ENCODE data around the gene SOBP.

The SOBP gene

DNA sequence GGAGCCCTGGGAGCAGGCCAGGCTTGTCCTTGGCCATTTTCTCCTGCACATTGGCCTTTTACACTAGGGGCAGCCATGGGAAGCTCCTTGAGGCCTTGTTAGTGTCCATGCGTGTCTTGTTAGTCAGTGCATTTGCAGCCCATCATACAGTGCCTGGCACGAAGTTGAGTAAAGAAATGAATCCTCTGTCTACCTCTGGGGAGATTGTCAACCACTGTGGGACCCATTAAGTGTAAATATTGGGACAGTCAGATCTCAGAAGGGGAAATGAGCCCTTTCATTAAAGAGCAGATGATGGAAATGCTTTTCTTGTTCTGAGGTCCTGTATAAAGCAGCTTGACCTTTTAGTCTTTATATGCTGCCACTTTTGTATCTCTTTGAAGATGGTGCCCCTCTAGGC, 33.9 kb downstream of the SOBP start:
- no peak for DNase-seq (ENCODE audit: low read depth in 2 of 2)

DNA sequence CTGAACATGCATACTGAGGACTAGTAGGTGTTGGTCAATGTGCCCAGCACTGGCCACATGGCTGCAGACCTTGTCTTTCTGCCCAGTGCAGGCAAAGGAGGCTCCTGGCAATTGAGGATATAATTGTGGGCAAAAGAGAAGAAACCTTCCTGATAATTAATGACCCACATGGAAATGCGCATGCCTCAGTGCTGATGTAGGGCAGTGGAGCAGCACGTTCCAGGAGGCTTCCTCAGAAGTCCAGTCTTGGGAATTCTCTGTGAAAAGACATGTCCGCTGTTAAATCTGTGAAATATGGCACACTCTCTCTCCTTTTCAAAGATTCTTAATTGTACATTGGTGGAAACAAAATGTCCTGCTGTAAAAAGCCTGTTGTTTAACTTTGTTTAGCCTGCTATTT, 34.7 kb downstream of the SOBP start:
- DNase-seq (ENCODE audit: low read depth in 2 of 2): no peak

DNA sequence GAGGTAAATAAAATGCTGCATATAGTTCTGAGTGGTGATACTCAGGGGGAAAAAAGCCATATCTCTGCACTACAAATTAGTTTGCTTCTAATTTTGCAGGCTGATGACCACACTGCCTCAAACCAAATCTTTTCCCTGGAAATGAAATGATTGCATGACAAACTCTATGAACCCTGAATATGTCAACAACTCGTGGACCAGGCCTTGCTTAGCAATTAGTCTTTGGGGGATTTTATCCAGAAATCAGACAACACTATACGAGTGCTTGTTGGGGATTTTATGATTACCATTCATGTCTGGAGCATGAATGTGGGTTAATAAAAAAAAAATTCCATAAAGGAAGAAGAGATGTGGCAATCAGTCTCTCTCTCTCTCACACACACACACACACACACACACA, 42.0 kb downstream of the SOBP start:
- DNase-seq (ENCODE audit: low read depth in 2 of 2): no peak

DNA sequence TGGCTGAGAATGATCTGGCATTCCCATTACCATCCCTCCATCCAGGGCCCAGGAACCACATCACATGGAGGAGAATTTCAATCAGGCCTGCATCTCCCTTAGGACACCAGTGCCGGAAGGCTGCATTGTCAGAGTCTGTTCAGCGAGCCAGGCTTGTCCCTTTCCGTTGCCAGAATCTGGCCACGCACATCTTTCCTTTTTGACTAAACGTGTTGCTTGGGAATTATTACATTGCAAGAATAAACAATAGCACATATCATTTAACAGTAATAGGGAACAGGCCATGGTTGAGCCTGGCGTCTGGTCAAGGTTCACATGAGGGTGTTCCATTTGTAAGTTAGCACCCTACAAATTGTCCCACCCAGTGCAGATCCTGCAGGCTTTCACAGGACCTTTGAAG, 42.8 kb downstream of the SOBP start:
- DNase-seq (ENCODE audit: low read depth in 2 of 2): no peak

DNA sequence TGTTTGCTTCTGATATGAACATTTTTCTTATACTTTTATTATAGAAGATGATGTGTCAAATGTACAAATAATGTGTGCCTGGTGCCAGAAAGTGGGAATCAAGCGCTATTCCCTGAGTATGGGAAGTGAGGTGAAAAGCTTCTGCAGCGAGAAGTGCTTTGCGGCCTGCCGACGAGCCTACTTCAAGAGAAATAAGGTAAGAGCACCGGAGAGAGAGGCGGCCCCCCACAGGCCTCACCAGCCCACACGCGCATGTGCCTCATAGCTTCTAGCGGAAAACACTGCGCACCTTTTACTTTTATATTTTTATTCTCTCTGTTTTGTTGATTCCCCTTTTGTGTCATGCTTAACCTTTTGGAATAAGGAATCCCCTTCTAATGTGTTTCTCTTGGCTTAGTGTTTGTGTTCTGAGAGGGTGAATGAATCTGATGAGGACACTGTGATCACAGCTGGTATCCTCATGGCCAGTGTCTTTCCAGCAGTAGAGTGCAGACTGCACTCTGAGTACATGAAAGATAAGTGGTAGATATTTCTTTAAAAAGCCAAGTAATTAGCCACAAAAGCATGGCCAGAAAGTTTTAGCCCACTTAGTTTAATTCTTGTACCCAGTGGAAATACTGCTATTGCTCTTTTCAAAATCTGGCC, 43.6 kb downstream of the SOBP start:
- DNase-seq (ENCODE audit: low read depth in 2 of 2): no peak

DNA sequence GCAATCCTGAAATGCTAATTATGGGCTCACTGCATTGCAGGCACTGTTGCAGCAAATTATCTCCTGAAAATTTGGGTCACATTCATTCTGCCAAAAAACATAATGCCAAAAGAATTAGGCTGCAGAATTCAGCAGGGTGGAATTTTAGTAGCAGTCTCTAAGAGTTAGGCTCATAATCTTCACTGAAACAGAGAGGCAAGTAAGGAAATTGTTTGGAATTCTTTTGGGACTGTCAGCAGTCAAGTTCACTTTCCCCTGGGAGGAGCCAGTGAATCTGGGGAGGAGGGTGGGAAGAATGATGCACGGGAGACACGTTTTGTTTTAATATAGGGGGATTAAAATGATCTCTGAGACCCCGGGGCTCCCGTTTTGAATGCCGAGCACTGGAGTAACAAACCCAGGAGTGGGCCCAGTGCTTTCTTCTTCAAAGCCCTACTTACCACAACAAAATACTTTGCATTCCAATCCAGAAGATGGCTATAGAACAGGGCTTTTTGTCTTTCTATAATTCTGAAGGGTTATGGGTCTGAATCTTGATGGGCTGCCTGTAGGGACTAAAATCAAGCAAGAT, 44.7 kb downstream of the SOBP start:
- DNase-seq (ENCODE audit: low read depth in 2 of 2): no peak

DNA sequence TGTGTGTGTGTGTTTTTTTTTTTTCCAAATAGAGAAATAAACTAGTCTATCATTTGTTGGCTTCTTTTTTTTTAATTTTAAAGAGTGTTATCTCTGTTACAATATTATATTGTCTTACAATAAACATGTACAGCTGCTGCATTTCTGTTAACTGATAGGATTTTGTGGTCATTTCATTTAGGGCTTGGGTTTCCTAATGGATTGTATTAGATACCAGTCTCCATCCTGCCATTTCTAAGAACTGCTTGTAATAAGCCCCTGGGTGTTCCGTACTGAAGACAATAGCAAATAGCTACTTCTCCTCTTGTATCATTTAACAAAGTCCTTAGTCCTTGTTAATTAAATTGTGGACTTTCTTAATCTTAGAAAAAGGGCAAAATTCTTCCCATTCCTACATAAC, 45.7 kb downstream of the SOBP start:
- DNase-seq (ENCODE audit: low read depth in 2 of 2): no peak

DNA sequence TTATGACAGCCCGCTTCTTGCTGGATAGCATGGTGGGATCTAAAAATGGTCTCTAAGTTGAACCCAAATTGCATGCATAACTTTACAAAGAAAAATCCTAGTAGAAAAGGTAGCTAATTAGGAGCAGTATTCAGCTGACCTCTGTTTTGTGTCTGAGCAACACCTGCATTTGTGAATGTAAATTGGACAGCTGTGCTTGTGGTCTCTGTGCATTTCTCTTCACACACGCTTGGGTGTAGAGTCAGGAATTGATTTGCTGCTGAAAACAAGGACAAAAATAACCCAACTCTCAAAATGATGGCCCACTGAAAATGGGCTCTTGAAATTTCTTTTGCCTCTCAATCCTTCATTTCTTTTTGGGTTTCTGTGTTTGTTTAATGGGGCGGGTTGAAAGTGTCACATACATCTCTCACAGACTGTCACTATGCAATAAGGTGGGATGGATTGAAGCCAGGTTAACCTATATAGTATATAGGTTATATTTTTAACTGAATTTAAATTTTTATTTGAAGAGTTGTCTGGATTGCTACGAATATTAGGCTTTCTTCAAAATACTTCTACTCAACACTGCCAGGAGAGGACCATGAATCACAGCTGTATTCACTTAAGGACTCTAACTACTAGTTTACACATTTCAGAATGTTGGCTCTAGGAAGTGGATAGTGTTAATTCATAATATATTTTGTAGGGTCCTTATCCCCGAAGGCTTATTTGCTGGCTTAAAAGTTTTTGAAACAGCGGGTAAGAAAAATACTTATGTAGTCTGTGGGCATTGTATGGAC, 46.5 kb downstream of the SOBP start:
- DNase-seq (ENCODE audit: low read depth in 2 of 2): no peak

DNA sequence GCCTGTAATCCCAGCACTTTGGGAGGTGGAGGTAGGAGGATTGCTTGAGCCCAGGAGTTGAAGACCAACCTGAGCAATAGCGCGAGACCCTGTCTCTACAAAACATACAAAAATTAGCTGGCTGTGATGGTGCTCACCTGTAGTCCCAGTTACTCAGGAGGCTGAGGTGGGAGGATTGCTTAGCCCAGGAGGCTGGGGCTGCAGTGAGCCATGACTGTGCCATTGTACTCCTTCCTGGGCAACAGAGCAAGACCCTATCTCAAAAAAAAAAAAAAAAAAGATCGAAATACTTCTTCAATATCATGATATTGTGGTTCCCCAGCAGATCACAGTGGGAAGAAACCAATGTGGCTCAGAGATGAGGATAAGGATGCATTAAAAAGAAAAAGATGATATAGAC, 47.6 kb downstream of the SOBP start:
- DNase-seq (ENCODE audit: low read depth in 2 of 2): no peak

DNA sequence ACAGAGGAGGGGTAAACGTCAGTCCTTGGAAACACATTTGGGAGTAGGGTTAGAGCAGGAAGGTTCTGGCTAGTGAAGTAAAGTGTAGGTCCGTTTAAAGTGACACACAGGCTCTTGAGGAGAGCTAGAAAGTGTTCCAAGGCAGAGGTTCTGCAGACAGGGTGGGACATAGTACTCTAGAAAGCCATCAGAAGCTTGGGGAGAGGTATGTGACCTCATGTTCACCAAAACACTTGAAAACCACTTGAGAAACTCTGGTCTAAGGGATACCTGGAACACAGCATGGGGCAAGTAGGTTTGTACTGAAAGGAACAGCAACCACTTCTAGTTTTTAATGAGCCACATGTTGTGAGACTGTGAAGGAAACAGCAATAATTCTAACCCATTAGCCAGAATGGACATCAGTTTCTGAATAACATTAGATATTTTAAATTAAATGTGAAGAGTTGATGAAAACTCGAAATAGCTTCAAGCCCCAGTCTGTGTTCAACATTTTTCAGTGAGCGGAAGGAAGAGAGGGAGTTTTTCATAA, 49.0 kb downstream of the SOBP start:
- DNase-seq (ENCODE audit: low read depth in 2 of 2): no peak

DNA sequence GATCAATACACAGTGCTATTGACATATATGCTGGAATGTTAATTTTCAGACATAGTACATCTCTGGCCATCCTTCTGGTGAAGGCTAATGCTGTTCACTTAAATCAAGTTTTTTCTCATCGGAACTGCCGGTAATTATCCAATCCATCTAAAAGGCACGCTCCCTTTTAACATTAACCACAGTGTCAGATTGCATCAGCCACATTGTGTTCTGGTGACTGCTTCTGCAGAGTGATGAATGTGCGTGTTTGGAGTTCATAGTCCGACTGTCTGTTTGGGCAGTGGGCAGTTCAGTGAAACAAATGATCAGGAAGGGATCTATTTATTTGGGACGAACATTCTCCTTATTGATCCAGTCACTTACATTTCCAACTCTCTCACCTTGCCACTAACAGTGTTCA, 49.5 kb downstream of the SOBP start:
- no peak for DNase-seq (ENCODE audit: low read depth in 2 of 2)

DNA sequence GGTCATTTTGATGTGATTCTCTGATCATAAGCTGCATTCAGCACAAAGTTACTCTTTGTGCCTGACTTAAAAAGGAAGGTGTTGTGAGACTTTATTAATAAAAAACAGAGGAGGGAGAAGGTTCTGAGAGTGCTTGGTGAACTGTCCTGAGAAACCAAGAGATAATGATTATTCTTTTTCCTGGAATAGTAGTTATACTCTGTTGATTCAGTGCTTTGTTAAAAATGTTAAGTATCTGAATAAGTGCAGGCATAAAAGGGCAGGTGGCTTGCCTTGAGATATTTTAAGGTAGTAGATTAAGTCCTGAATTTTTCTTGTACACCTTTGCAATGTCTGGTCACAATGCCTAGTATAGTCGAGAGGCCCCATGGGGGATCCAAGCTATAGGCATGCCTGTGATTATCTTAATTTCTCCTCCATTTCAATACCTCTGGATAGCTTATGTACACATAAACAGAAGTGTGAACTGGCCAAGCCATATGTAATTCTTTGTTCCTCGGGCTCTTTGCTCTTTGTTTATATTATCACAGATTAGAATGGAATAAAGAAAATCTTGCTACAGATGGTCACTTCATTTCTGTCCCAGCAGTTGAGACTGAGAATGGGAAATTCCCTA, 50.0 kb downstream of the SOBP start:
- DNase-seq (ENCODE audit: low read depth in 2 of 2): no peak

DNA sequence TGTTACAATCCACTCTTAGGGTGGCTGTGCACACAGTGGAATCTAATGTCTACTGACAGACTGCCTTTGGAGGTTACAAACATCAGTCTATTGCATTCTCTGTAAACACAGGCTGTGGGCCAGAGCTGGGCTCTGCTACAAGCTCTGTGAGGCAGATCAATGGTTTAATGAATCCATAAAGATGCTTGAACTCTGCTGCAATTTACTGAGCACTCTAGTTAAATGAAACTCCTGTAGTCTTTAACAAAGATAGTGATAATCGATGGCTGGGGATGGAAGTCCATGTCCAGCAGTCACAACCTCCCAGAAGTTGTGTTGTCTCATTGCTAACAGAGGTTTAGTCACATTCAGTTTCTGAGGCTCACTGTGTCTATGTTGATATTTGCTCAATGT, 50.5 kb downstream of the SOBP start:
- DNase-seq (ENCODE audit: low read depth in 2 of 2): no peak

DNA sequence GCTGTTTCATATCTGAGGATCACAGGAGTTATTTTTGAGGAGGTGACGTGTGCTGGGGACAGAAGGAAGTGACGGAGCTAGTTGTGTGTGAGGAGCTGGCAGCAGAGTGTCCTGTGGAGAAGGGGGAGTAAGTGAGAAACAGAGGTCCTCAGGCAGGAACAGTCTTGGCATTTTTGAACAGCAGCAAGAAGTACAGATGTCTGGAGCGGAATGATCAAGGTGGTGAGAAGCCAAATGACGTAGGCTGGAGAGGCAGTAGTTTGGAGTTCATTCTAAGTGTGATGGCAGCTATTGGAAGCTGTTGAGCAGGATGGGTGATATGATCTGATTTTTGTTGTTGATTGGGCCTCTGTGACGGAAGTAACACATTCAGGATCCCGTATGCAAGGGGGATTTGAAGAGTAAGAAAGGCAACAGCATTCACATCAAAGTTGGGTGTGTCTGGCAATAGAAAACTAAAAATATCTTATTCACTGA, 52.3 kb downstream of the SOBP start:
- no peak for DNase-seq (ENCODE audit: low read depth in 2 of 2)

DNA sequence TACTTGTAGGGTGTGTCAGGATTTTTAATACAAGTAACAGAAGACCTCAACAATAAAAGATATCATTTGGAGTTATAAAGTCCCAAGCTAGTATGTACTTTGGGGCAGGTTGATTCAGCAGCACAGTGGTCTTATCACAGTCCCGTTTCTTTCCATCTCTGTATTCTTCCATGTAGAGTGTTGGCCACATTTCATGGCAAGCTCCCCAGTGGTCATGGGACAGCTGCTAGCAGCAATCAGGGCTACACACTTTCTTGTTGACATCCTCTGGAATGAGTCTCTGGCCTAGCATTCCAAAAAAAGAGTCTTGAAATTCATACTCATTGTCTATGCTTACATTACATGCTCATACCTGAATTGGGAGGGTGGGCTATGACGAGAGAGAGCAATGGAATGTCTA, 53.2 kb downstream of the SOBP start:
- no peak for DNase-seq (ENCODE audit: low read depth in 2 of 2)

DNA sequence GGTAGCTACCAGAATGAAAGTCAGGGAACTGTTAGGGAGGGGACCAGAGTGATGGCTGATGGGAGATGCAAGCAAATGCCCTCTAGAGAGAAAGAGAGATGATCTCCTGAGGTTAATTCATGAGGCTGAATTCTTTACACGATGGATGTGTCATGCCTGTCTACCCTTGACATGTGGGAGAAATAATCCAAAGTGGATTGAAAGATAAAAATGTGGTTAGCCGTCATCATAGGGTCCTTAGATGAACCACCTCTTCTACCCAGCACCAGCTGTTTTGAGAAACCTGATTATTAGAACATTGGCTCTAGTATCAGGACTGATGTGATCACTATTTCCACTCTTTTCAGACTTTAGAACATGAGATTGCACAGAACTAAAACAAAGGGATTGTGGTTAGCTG, 53.6 kb downstream of the SOBP start:
- DNase-seq (ENCODE audit: low read depth in 2 of 2): no peak

DNA sequence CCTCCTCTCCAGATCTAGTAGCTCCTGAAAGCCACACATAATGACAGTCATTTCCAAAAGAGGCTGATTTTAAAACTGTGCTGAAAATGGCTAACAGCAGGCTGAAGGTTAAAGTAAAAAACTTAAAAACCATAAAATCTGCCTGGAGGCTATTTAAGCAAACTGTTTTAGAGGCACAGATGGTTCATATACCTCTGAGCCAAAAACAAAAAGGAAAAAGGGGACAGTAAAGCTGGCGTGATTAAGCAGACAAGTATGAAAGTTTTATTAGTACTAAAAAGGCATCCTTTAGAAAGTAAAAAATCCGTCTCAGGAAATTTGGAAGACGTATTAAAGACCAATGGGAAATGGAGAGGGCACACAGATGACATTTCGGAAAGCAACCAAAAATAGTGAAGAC, 55.8 kb downstream of the SOBP start:
- no peak for DNase-seq (ENCODE audit: low read depth in 2 of 2)

DNA sequence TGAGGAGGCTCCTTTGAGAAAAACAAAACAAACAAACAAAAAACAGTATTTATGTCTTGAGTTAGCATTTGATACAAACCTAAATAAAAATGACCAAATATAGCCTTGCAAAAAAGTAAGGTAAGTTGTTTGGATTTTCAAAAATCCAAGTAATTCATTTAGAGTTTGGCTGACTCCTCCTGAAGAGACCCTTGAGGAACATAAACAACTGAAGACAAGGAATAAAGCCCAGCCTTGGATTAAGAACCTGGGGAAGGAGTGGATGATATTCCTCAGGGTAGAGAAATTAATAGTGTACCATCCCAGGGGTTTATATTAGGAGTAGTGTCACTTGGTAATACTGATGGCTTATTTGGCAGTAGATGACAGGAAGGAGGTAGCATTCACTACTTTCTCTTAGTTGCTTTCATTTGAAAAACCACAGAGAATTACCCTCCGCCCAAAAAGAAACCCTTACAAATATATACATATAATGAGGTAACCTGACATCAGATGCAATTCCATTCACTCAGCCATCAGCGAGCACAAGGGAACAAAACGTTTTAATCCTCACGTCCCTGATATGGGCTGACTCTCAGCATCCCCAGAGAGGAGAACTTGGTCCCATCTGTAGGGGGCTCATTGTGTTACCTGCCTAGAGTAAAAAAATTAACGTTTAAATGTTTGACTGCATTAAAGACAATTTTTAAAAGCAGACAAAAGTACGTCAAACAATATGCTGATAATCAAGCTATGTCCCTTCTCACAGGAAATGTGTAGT, 57.0 kb downstream of the SOBP start:
- no peak for DNase-seq (ENCODE audit: low read depth in 2 of 2)

DNA sequence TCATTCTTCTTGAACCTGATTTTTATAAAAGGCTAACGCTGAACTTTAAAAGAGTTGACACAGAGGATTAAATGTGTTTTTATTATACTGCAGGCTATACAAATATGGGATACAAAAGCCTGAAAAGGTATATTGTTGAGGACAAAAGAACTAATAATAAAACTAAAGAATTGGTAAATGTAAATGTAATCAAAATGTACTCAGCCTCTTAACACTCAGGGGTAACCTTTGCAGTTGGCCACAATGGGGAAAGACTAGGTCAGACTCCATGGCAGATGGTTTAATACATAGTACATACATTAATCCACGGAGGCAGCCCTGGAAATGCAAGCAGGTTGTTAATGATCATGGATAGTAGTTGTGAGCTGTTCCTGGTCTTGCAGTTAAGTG, 57.5 kb downstream of the SOBP start:
- DNase-seq (ENCODE audit: low read depth in 2 of 2): no peak

DNA sequence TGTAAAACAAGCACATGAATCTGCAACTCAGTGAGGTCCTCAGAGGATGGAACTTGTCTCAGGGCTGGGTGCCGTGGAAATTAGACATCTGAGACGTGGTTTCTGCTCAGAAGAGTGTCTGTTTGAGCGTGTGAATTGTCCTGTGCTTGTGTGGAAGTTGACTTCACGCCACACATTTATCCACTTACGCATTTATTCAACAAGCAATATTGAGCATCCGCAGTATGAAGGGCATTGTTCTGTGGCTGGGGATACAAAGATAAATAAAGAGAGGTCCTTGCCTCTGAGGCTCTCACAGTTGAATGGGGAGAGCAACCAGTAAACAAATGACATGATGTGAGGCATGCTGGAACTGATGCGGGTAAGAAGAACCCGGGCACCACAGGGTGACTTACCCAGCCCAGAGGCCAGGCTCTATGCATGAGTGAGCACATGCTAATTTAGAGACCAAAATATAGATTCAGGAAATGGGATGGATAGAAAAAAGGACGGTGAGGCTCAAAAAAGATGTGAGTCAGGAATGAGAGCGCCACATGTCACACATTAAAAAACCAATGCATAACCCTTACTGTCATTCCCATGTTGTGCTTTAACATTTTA, 60.4 kb downstream of the SOBP start:
- DNase-seq (ENCODE audit: low read depth in 2 of 2): no peak

DNA sequence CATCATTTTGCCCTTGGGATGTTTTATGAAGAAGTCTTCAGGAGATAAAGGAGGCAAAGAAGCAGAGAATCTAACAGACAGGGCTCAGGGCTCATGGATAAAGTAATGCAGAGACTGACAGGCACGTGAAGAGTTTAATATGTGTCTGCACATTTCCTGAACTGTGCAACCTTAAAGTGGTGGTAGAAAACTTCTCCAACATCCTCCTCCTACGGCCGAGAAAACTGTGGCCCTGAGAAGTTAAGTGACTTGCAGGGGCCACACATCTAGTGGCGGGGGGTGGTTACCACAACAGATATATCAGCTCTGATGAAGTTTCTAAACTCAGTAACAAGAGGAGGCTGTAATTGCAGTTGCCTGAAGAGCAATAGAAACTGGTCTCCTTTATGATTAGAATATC, 61.0 kb downstream of the SOBP start:
- no peak for DNase-seq (ENCODE audit: low read depth in 2 of 2)
